Measurements from ENCODE around the gene FOXF1.

Gene FOXF1

DNA sequence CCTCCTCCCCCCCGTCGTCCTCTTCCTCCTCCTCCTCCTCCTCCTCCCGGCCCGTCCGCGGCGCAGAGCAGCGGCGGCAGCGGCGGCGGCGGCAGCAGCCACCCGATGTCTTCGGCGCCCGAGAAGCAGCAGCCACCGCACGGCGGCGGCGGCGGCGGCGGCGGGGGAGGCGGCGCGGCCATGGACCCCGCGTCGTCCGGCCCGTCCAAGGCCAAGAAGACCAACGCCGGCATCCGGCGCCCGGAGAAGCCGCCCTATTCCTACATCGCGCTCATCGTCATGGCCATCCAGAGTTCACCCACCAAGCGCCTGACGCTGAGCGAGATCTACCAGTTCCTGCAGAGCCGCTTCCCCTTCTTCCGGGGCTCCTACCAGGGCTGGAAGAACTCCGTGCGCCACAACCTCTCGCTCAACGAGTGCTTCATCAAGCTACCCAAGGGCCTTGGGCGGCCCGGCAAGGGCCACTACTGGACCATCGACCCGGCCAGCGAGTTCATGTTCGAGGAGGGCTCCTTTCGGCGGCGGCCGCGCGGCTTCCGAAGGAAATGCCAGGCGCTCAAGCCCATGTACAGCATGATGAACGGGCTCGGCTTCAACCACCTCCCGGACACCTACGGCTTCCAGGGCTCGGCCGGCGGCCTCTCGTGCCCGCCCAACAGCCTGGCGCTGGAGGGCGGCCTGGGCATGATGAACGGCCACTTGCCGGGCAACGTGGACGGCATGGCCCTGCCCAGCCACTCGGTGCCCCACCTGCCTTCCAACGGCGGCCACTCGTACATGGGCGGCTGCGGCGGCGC, at the start of gene FOXF1:
TSS of gene FOXF1 (plus strand) at position 63 of the 797 bp plus-strand sequence. CDS start at position 106, 43 bp downstream.
- TF ChIP-seq, protein P1, sequence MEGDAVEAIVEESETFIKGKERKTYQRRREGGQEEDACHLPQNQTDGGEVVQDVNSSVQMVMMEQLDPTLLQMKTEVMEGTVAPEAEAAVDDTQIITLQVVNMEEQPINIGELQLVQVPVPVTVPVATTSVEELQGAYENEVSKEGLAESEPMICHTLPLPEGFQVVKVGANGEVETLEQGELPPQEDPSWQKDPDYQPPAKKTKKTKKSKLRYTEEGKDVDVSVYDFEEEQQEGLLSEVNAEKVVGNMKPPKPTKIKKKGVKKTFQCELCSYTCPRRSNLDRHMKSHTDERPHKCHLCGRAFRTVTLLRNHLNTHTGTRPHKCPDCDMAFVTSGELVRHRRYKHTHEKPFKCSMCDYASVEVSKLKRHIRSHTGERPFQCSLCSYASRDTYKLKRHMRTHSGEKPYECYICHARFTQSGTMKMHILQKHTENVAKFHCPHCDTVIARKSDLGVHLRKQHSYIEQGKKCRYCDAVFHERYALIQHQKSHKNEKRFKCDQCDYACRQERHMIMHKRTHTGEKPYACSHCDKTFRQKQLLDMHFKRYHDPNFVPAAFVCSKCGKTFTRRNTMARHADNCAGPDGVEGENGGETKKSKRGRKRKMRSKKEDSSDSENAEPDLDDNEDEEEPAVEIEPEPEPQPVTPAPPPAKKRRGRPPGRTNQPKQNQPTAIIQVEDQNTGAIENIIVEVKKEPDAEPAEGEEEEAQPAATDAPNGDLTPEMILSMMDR (IDR thresholded peaks at IDR 0.05): no peak
- no peaks in the 10 kb centered on the region for H3K36me3 ChIP-seq
- H3K4me1 ChIP-seq (ENCODE audit: control insufficient read depth in 1 of 2, insufficient read depth in 1 of 2, low read depth in 1 of 2, low read length in 1 of 2): peaks cover 8 to 12% of the 10 kb centered on the region in 2 experiments
- H3K9me3 ChIP-seq: no peaks in the 10 kb centered on the region
- no peak within 1 kb of the TSS for H3K27ac ChIP-seq
- H3K27me3 ChIP-seq: peaks cover 100% of the 10 kb centered on the region
- H3K4me3 ChIP-seq (ENCODE audit: low read depth in 1 of 2, low read length in 1 of 2): peak within 1 kb of the TSS; percentile 17 to 44

- TF ChIP-seq, protein P1 (IDR thresholded peaks at IDR 0.05): no peak
- Histone ChIP-seq H3K4me3 (ENCODE audit: low read depth in 1 of 2, low read length in 1 of 2) (no peak overlapping the region), H3K9me3 (no peaks in the 10 kb centered on the region), H3K27me3 (peaks cover 28% of the 10 kb centered on the region), H3K27ac (no peak overlapping the region), H3K36me3 (no peaks in the 10 kb centered on the region), H3K4me1 (ENCODE audit: control insufficient read depth in 1 of 2, insufficient read depth in 1 of 2, low read depth in 1 of 2, low read length in 1 of 2) (no peaks in the 10 kb centered on the region)
Observed at GRCh38 chr16:86461037-86461436, 49.3 kb upstream of the FOXF1 start.

GRCh38 chr16:86462334-86463084, 47.8 kb upstream of the FOXF1 start:
- Histone ChIP-seq H3K27ac (no peak overlapping the region), H3K4me1 (ENCODE audit: control insufficient read depth in 1 of 2, insufficient read depth in 1 of 2, low read depth in 1 of 2, low read length in 1 of 2) (no peaks in the 10 kb centered on the region), H3K4me3 (ENCODE audit: low read depth in 1 of 2, low read length in 1 of 2) (no peak overlapping the region), H3K9me3 (no peaks in the 10 kb centered on the region), H3K36me3 (no peaks in the 10 kb centered on the region), H3K27me3 (peaks cover 25% of the 10 kb centered on the region)
- TF ChIP-seq, protein P1 (IDR thresholded peaks at IDR 0.05): no peak

DNA sequence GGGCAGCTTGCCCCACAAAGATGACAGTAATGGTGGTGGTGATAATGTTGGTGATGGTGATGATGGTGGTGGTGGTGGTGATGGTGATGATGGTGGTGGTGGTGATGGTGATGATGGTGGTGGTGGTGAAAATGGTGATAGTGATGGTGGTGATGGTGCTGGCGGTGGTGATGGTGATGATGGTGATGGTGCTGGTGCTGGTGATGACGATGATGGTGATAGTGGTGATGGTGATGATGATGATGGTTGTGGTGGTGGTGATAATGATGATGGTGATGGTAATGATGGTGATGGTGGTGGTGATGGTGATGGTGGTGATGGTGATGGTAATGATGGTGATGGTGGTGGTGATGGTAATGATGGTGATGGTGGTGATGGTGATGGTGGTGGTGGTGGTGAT, 46.3 kb upstream of the FOXF1 start:
- TF ChIP-seq, protein P1 (IDR thresholded peaks at IDR 0.05): no peak
- H3K27ac ChIP-seq: no peak overlapping the region
- no peaks in the 10 kb centered on the region for H3K4me1 ChIP-seq (ENCODE audit: control insufficient read depth in 1 of 2, insufficient read depth in 1 of 2, low read depth in 1 of 2, low read length in 1 of 2)
- H3K36me3 ChIP-seq: no peaks in the 10 kb centered on the region
- no peaks in the 10 kb centered on the region for H3K9me3 ChIP-seq
- H3K27me3 ChIP-seq: peaks cover 13% of the 10 kb centered on the region
- H3K4me3 ChIP-seq (ENCODE audit: low read depth in 1 of 2, low read length in 1 of 2): no peak overlapping the region

GRCh38 chr16:86465434-86465833, 44.9 kb upstream of the FOXF1 start:
- peaks cover 7% of the 10 kb centered on the region for H3K27me3 ChIP-seq
- H3K4me3 ChIP-seq (ENCODE audit: low read depth in 1 of 2, low read length in 1 of 2): no peak overlapping the region
- no peaks in the 10 kb centered on the region for H3K4me1 ChIP-seq (ENCODE audit: control insufficient read depth in 1 of 2, insufficient read depth in 1 of 2, low read depth in 1 of 2, low read length in 1 of 2)
- TF ChIP-seq, protein P1 (IDR thresholded peaks at IDR 0.05): no peak
- no peaks in the 10 kb centered on the region for H3K36me3 ChIP-seq
- H3K9me3 ChIP-seq: no peaks in the 10 kb centered on the region
- no peak overlapping the region for H3K27ac ChIP-seq
